WTC11 (cell line): ENCODE measurements around the gene LGALS7. TPM values are rescaled to one million over a fixed set of nuclear protein-coding genes. Genes with fewer than 3 reads are reported as not detected.
"Not testable (repeated sequence)": the region's sequence is repeated elsewhere in the genome, so short reads cannot be mapped to it uniquely, and the experiment has no call there.

Source experiments
- ATAC-seq: fragments of 200-7000 bp; cut with Tn5 transposase; 2 replicates; pipeline ENCODE4 v1.10.0; 2021; ENCODE audit warnings: mild to moderate bottlenecking, moderate library complexity
- CTCF ChIA-PET: fragments of 300-600 bp; sonication (Branson Sonifier 250); formaldehyde crosslinking; loops from one replicate; lab custom pipeline; 2021; ENCODE audit warnings: antibody characterized with exemption; lab: Charles Lee
- POLR2A ChIA-PET: fragments of 350-600 bp; sonication (Branson Sonifier 250); formaldehyde crosslinking; loops from one replicate; lab custom pipeline; 2021; ENCODE audit warnings: antibody characterized with exemption; lab: Charles Lee
- DNase-seq: peaks from one replicate; pipeline ENCODE4 v3.0.0; 2021; ENCODE audit warnings: low spot score
- H3K27ac Mint-ChIP-seq: 2 replicates; pipeline ENCODE4 v1.8.0; 2021; ENCODE audit warnings: mixed read lengths
- H3K27me3 Mint-ChIP-seq: 2 replicates; pipeline ENCODE4 v1.8.0; 2021; ENCODE audit warnings: low read depth, mild to moderate bottlenecking, moderate library complexity, mixed read lengths
- H3K36me3 Mint-ChIP-seq: 2 replicates; pipeline ENCODE4 v1.8.0; 2021; ENCODE audit warnings: mixed read lengths
- H3K4me1 Mint-ChIP-seq: 2 replicates; pipeline ENCODE4 v1.8.0; 2022; ENCODE audit warnings: mixed read lengths
- H3K4me3 Mint-ChIP-seq: 2 replicates; pipeline ENCODE4 v1.8.0; 2021; ENCODE audit warnings: mild to moderate bottlenecking, moderate library complexity, mixed read lengths
- H3K9me3 Mint-ChIP-seq: 2 replicates; pipeline ENCODE4 v1.8.0; 2021; ENCODE audit warnings: mixed read lengths
- ARID4B ChIP-seq: sonication (generic); formaldehyde crosslinking; IDR thresholded peaks from 2 replicates; pipeline ENCODE4 v1.8.0; 2023; ENCODE audit warnings: missing genetic modification reagents, mild to moderate bottlenecking, borderline replicate concordance
- CDX4 ChIP-seq: fragments of 250-450 bp; sonication (Bioruptor Pico); IDR thresholded peaks from 2 replicates; pipeline ENCODE4 v1.9.0; 2021; ENCODE audit warnings: moderate library complexity, mild to moderate bottlenecking, inconsistent platforms, borderline replicate concordance
- ESRRA ChIP-seq: sonication (generic); formaldehyde crosslinking; IDR thresholded peaks from 2 replicates; pipeline ENCODE4 v1.8.1; 2022; ENCODE audit warnings: mild to moderate bottlenecking, missing genetic modification reagents, borderline replicate concordance
- GABPB1 ChIP-seq: sonication (generic); formaldehyde crosslinking; IDR thresholded peaks from 2 replicates; pipeline ENCODE4 v1.8.1; 2023; ENCODE audit warnings: mild to moderate bottlenecking, missing genetic modification reagents
- IRF1 ChIP-seq: sonication (generic); formaldehyde crosslinking; IDR thresholded peaks from 2 replicates; pipeline ENCODE4 v1.8.0; 2023; ENCODE audit warnings: missing genetic modification reagents
- IRF2 ChIP-seq: sonication (generic); formaldehyde crosslinking; IDR thresholded peaks from 2 replicates; pipeline ENCODE4 v1.8.0; 2022; ENCODE audit warnings: low read depth, missing genetic modification reagents, borderline replicate concordance
- MAX ChIP-seq: sonication (generic); formaldehyde crosslinking; IDR thresholded peaks from 2 replicates; pipeline ENCODE4 v1.8.0; 2022; ENCODE audit warnings: mild to moderate bottlenecking, missing genetic modification reagents
- OVOL2 ChIP-seq: fragments of 250-450 bp; sonication (Bioruptor Pico); IDR thresholded peaks from 2 replicates; pipeline ENCODE4 v1.9.0; 2021; ENCODE audit warnings: mild to moderate bottlenecking, borderline replicate concordance
- TCF7 ChIP-seq: sonication (generic); formaldehyde crosslinking; IDR thresholded peaks from 2 replicates; pipeline ENCODE4 v1.8.0; 2022; ENCODE audit warnings: mild to moderate bottlenecking, low read depth, missing genetic modification reagents, moderate library complexity
- TEAD4 ChIP-seq: sonication (generic); formaldehyde crosslinking; IDR thresholded peaks from 2 replicates; pipeline ENCODE4 v1.8.0; 2022; ENCODE audit warnings: mild to moderate bottlenecking, missing genetic modification reagents
- ZNF121 ChIP-seq: sonication (generic); formaldehyde crosslinking; IDR thresholded peaks from 2 replicates; pipeline ENCODE4 v1.8.0; 2023; ENCODE audit warnings: missing genetic modification reagents
- ZNF263 ChIP-seq: sonication (generic); formaldehyde crosslinking; IDR thresholded peaks from 2 replicates; pipeline ENCODE4 v1.8.1; 2022; ENCODE audit warnings: low read depth, mild to moderate bottlenecking, moderate library complexity, missing genetic modification reagents
- ZNF281 ChIP-seq: sonication (generic); formaldehyde crosslinking; IDR thresholded peaks from 2 replicates; pipeline ENCODE4 v1.8.0; 2023; ENCODE audit warnings: mild to moderate bottlenecking, missing genetic modification reagents
- ZNF317 ChIP-seq: sonication (generic); formaldehyde crosslinking; IDR thresholded peaks from 2 replicates; pipeline ENCODE4 v1.8.1; 2023; ENCODE audit warnings: low read depth, mild to moderate bottlenecking, moderate library complexity, missing genetic modification reagents, borderline replicate concordance
- ZNF396 ChIP-seq: fragments of 250-450 bp; sonication (Bioruptor Pico); IDR thresholded peaks from 2 replicates; pipeline ENCODE4 v1.8.0; 2021; ENCODE audit warnings: mild to moderate bottlenecking, moderate library complexity, borderline replicate concordance
- total RNA-seq: library from RNA; stranded (reverse); gene quantifications from 3 replicates; pipeline ENCODE4 v1.2.3, GENCODE V29; 2021

Gene LGALS7
- total RNA-seq, 1 experiment from 2014 or later = 2.3 TPM

GRCh38 chr19:38799104-38799503 is 25.8 kb upstream of the LGALS7 start:
- no peaks in the 10 kb centered on the region; the same call in 1 of the 2 replicates for H3K4me1 Mint-ChIP-seq
- ATAC-seq (no peak), DNase-seq (no peak)
- H3K4me3 Mint-ChIP-seq = no peak overlapping the region
- H3K9me3 Mint-ChIP-seq = peaks cover 8% of the 10 kb centered on the region; the same call in 1 of the 2 replicates
- no peak for TF ChIP-seq ARID4B
- TF ChIP-seq ZNF121 = no peak
- no peak for TF ChIP-seq TEAD4 (CRISPR knock-in tag)
- TF ChIP-seq, all 79 proteins: peak for 0
- Mint-ChIP-seq H3K36me3 (no peaks in the 10 kb centered on the region), H3K27ac (no peak overlapping the region), H3K27me3 (peaks cover 9% of the 10 kb centered on the region)
- CTCF ChIA-PET = no interaction called here
- POLR2A ChIA-PET = no interaction called here

- H3K4me3 Mint-ChIP-seq, POLR2A ChIA-PET, ATAC-seq, CTCF ChIA-PET, H3K27ac Mint-ChIP-seq, H3K4me1 Mint-ChIP-seq, DNase-seq, H3K36me3 Mint-ChIP-seq, H3K9me3 Mint-ChIP-seq: not testable (repeated sequence)
- H3K27me3 Mint-ChIP-seq = peaks cover 18% of the 10 kb centered on the region
Observed at GRCh38 chr19:38797781-38798180, 24.5 kb upstream of the LGALS7 start.

- POLR2A ChIA-PET = no interaction called here
- Mint-ChIP-seq H3K4me1 (peaks cover 5% of the 10 kb centered on the region), H3K27ac (no peak overlapping the region), H3K9me3 (peaks cover 8% of the 10 kb centered on the region; the same call in 1 of the 2 replicates), H3K36me3 (no peaks in the 10 kb centered on the region)
- CTCF ChIA-PET = no interaction called here
- no peak for DNase-seq
- TF ChIP-seq ZNF317 (CRISPR knock-in tag) (no peak), IRF2 (no peak), ZNF396 (CRISPR knock-in tag) (no peak), ZNF263 (CRISPR knock-in tag) (no peak), TCF7 (CRISPR knock-in tag) (no peak), MAX (no peak), ZNF281 (no peak), CDX4 (no peak), ESRRA (no peak), OVOL2 (no peak), IRF1 (CRISPR knock-in tag) (no peak), GABPB1 (CRISPR knock-in tag) (no peak)
- TF ChIP-seq, all 79 proteins: peak for 0
- ATAC-seq = no peak
- H3K27me3 Mint-ChIP-seq = peaks cover 14% of the 10 kb centered on the region
- no peak overlapping the region for H3K4me3 Mint-ChIP-seq
Observed at GRCh38 chr19:38796154-38796553, 22.8 kb upstream of the LGALS7 start.
